ENCODE results near the gene GPSM3.
"Not testable (repeated sequence)": the region's sequence is repeated elsewhere in the genome, so short reads cannot be mapped to it uniquely, and the experiment has no call there.

GPSM3 gene, protein sequence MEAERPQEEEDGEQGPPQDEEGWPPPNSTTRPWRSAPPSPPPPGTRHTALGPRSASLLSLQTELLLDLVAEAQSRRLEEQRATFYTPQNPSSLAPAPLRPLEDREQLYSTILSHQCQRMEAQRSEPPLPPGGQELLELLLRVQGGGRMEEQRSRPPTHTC

DNA sequence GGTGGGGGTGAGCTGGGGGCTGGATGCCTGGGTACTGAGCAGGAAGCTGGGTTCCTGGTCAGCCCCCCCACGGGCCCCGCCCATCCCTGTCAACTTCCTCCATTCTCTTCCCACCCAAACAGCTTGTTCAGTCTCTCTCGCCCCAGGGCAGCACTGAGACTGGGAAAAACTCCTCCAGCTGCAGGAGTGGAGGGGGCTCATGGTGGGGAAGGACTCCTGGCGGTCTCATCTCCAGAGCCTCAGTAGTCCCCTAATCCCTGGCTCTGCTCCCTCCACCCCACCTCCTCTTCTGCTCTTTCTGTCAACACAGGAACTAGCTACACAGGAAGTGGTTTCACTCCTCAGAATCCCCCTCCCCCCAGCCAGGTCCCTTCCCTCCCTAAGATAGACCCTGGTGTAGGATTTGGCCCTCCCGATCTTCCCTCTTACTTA, at the start of gene GPSM3:
Gene GPSM3 (minus strand): TSS at position 36 of the 432 bp plus-strand sequence. CDS start 130 bp downstream, outside the sequence.
- DNase-seq (ENCODE audit: low read depth) = no peak

DNA sequence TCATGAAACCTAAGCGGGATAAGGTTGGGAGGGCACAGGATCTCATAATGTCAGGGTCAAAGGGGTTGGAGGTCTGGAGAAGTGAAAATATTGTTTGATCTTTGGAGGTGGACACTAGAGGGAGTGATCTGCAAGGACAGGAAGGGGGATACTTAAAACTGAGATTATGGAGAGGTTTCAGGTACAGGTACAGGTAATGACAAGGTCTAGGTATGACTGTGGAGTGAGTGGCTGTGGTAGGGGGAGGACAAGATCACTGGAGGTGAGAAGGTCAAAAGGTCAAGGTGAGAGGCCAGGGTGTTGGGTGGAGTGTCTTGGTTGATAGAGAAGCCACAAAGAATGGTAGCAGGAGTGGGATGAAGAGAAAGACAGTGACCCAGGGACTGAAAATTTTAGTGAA, 48.2 kb upstream of the GPSM3 start:
- DNase-seq (ENCODE audit: low read depth) = no peak

DNA sequence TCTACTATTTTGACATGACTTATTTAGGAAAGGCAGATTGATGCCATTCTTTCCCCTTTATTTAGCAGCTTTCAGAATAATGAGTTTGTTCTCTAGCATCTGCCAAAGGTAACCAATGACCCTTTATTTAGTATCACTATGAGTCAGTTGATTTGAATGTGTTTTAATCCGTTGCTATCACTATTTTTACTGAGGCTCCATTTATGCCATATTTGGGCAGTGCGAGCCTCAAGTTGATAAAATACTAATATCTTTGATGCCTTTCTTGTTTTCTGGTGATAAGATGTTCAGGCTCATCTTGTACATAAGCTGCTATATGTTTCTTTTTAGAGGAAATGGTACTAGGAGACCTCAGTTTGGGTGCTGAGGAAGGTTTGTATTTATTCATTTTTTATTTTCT, 47.0 kb upstream of the GPSM3 start:
- DNase-seq (ENCODE audit: low read depth) = no peak

DNA sequence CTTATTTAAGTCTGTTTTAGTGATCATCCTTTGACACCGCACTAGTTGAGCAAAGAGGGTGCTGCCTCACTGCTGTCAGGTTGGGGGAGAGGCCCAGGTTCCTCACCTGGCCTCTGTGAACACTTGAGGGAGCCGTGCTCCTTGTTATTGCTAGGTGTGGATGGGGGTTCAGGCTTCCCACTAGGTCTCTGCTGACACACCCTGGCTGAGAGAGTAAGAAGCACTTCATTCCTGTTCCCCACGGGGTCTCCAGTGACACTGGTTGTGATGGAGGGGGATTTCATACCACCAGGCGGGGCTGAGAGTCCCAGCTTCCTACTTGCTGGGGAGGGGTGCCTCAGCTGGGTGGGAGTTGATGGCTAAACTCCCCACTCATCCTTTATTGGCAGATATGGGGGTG, 42.5 kb upstream of the GPSM3 start:
- no peak for DNase-seq (ENCODE audit: low read depth)

DNA sequence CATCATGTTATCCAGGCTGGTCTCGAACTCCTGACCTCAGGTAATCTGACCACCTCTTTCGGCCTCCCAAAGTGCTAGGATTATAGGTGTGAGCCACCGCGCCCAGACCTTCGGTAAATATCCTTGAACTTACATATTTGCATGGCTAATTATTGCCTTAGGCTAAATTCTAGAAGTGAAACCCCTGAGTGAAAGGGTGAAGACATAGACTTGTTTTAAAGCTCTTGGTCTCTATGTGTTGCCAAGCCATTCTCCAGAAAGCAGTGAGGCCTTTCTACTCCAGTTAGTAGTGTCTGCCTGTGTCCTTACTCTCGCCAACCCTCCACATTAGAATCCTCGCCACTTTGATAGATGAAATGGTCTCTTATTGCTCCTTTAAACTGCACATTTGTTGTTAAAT, 34.0 kb upstream of the GPSM3 start:
- DNase-seq (ENCODE audit: low read depth) = no peak

DNA sequence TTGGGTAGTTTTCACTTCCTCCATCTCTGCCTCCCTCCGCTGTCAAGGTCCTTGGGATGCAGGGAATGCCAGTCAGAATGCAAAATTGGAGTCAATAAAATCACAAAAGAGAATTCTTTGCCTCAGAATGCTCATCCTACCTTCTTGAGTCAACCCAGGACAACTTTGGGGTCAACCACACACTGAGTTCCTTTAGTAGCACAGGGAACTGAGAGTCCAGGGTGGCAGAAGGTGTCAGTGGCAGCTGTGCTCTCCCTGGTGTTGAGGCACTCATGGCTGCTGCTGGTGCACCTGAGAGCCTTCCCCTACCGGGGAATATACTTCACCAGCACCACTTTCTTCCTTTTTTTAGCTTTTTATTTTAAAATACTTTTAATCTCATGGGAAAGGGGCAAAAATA, 32.3 kb upstream of the GPSM3 start:
- DNase-seq (ENCODE audit: low read depth) = no peak

DNA sequence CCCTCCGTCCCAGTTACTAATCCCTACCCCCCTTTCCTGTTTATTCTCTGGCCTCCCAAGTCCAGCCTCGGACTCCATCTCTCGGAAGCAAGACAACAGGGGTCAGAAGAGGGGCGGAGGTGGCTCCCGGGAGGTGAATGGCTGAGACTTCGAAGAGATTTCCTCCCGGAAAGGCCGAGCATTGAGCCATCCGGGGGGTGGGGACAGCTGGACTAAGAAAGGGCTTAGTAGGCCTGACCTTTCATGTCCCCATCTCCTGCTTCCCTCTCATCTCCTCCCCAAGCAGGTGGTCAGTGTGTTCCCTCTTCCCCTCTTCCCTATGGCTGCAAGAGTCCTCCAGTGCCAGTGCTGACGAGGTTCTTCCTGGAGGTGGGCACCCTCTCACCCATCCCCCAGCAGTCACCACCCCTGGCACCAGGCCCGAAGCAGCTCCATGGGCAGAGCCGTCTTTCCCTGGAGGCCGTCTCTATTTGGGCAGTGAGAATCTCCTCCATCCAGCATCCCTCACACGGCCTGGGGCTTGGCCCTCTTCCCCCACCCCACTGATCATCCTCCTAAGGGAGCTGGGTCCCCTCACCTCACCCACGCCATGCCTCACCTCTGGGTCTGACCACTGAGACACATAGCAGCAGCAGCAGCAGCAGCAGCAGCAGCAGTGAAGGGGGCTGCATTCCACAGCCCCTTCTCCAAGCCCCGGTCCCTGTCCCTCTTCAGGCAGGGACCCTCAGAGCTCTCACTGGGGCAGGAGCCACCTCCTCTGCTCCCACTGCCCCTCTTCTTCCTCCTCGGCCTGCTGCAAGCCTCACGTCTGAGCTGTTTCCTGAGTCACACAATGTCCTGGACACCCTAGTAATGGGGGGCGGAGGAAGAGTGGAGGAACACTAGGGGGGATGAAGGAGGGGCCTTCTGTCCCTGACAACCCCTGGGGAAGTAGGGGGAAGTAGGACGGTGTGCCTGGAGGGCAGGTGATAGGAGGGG, 31.1 kb upstream of the GPSM3 start, which contains the start of gene NOTCH4:
Gene NOTCH4 (minus strand): TSS at position 810 of the 978 bp plus-strand sequence. CDS start 139 bp downstream, at position 671.
- DNase-seq (ENCODE audit: low read depth) = no peak

DNA sequence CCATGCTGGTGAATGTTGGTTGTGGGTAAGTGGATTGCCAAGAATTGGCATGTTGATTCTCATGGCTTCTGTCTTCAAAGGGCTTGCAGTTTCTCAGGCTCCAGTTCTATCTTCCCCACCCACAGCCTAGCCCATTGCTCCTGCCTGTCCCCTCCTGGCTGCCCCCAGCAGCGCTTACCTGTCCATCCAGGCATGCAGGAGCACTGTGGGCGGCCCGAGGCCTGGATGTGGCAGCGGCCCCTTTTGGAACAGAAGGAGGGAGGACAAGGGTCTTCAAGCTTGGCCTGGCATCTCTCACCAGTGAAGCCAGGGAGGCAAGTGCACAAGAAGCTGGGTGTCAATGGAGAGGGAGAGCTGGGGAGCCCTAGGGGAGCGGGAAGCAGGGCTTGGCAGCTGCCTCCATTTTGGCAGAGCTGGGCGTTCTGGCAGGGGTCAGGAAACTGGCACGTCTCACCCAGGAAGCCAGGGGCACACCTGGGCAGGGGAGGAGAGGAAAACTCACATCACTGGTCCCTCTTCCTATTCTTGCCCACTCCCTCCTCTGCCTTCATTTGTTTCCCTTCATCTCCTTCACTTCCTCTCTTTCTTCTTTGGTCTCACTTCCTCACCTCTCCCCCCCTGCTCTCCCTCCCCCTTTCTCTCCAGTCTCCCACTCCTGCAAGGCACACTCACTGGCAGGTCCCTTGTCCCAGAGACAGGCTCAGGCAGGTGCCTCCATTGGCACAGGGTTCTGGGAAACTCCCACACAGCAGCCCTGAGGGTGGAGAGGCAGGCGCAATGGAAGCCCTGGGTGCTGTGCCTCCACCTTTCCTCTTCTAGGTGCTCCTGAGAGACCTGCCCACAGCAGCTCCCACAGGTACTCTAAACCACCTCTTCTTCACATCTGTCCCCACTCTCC, 30.1 kb upstream of the GPSM3 start:
- no peak for DNase-seq (ENCODE audit: low read depth)

DNA sequence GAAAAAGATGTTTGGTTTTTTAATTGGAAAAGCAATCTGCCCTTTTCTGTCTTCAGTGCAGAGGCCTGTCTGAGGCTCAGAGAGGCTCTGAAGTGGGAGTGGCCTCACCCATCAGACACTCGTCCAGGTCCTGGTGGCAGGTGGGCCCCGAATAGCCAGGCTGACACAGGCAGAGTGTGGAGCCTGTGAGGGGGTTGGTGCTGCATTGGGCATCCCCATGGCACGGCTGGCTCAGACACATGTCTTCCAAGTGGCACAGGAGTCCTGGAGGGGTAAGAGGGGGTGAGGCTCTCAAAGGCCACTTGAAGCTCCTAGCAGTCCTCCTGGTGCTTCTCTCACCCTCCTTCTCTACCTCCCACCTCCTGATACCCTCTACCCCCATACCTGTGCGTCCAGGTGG, 27.6 kb upstream of the GPSM3 start:
- no peak for DNase-seq (ENCODE audit: low read depth)

DNA sequence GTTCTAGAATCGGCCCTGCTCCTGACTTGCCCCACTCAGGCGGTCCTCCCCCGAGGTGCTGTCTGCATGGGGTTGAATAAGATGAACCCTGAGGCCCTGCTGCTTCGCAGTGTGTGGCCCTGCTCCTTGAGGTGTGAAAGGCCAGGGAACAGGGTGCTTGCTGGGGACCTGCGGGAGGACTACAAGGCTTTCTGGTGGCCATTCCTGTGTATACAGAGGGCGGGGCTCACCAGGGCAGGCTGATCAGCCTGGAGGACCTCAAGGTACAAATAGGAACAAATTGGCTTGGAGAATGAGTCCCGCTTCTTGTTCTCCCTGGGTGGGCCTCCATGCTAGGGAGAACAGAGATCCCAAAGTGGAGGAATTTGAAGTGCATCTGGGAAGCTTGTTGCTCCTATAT, 25.7 kb upstream of the GPSM3 start:
- no peak for DNase-seq (ENCODE audit: low read depth)

DNA sequence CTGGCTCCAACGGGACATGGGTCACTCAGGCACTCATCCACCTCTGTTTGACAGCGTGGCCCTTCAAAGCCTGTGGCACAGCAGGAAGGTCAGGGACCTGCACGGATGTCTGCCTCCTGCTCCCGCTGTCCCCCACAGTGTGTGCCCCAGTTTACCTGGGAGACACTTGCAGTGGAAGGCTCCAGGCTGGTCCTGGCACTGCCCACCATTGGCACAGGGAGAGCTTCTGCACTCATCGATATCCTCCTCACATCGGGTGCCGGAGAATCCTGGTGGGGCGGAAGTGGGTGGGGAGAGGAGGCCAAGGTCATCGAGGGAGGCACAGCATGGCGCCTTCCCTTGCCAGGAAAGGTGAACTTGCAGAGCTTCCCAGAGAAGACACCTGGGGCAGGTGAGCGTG, 24.6 kb upstream of the GPSM3 start:
- DNase-seq (ENCODE audit: low read depth) = no peak

DNA sequence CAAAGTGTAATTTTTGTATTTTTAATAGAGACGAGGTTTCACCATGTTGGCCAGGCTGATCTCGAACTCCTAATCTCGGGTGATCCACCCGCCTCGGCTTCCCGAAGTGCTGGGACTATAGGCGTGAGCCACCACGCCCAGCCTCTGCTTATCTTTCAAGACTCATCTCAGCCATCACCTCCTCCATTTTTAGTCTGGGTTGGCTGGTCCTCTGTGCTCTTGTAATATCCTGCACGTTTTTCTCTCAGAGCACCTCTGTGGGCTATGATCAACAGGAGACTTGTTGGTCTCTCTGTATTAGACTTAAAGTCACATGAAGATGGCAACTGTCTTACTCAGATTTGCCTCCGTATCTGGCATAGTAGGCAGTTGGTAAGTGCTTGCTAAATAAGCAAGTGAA, 23.8 kb upstream of the GPSM3 start:
- no peak for DNase-seq (ENCODE audit: low read depth)

DNA sequence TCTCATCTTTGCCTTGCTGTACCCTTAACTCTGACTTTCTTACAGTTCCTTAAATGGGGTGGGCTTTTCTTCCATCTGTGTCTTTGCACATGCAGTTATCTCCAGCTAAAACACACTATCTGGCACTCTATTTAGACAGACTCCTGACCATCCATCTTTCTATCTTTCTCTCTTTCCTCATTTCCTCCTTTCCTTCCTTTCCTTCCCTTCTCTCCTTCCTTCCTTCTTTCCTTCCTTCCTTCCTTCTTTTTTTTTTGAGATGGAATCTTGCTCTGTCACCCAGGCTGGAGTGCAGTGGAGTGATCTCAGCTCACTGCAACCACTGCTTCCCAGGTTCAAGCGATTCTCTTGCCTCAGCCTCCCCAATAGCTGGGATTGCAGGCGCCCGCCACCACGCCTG, 23.2 kb upstream of the GPSM3 start:
- no peak for DNase-seq (ENCODE audit: low read depth)

DNA sequence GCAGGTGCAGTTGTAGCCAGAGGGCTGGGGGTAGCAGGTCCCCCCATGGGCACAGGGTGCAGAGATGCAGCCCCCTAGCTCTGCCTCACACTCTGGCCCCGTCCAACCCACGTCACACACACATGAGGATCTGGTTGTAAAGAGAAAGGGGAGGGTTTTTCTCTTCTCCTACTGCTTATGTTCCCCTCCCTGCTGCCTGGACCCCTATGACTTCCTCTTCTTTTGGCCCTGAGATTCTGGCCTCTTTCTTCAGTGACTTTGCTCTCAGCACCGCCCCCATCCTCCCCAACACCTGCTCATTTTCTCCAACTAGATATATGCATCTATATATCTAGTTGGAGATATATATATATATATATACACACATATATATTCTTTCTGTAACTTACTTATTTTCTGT, 21.7 kb upstream of the GPSM3 start:
- DNase-seq (ENCODE audit: low read depth) = no peak

DNA sequence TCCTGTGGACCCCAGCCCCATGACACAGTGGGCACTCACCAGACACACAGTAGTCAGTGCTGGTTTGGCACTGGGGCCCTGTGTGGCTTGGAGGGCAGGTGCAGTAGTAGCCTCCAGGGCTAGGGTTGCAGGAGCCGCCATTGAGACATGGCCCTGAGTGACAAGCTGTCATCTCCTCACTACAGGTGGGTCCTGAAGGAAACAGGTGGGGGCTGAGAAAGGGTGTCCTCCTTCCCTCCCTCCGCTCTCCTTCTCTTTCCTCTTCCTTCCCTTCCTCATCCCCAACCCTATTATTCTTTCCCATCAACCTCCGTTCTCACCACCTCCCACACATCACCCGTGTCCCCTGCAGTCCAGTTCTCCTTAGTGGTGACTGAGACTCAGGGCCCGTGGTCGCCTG, 21.2 kb upstream of the GPSM3 start:
- no peak for DNase-seq (ENCODE audit: low read depth)

DNA sequence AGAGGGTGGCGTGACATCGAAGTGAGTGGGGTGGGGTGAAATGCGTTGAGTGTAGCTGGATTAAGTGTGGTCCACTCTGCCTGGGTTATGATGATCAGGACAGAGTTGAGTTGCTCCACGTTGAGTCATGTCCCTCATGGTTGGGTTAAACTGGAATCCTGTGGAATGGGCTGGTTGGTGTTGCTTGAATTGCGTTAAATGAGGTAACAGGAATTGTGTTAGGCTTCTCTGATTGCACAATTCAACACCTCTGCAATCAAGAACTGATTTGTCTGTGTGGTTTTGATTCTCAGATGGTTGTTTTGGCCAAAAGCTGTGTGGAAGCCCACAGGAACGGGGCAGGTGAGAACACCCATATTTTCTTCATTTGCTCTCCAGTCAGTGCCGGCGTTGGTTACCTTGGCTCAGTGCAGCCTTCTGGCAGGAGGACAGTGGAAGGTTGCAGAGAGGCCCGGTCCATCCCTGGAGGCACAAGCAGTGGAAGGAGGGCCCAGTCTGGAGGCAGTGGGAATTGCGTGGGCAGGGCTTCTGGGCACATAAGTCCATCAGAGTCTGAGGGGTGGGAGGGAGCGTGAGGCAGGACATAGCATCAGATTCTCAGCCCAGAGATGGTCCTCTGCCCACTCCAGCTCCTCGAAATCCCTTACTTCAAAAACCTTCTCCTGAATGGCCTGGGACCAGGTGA, 19.8 kb upstream of the GPSM3 start:
- no peak for DNase-seq (ENCODE audit: low read depth)

DNA sequence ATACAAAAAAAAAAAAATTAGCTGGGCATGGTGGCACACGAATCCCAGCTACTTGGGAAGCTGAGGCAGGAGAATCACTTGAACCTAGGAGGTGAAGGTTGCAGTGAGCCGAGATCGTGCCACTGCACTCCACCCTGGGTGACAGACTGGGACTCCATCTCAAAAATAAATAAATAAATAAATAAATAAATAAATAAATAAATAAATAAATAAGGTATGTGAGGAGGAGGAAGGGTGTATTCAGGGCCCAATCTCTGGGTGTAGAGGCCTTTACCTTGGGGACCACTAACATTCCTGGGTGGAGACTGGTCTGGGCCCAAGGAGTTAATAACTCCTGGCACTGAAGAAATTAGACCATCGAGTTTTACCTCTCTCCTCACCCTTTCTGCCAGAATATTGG, 19.0 kb upstream of the GPSM3 start:
- not testable (repeated sequence) for DNase-seq (ENCODE audit: low read depth)

DNA sequence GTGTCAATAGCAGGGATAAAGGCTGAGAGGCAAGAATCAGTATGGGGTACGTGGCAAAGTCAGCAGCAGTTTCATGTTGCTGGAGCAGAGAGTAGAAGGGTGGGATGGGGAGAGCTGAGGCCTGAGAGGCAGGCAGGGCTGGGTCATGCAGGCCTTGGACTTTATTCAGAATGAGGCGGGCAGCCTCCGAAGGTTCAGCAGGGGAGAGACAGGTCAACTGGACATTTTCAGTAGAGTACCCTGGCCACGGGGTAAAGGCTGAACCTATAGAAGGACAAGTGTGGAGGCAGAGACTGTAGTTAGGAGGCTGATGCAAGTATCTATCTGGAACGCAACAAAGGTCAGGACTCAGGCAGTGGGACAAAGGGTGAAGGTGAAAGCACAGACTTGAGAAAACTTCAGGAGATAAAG, 17.8 kb upstream of the GPSM3 start:
- DNase-seq (ENCODE audit: low read depth) = no peak

DNA sequence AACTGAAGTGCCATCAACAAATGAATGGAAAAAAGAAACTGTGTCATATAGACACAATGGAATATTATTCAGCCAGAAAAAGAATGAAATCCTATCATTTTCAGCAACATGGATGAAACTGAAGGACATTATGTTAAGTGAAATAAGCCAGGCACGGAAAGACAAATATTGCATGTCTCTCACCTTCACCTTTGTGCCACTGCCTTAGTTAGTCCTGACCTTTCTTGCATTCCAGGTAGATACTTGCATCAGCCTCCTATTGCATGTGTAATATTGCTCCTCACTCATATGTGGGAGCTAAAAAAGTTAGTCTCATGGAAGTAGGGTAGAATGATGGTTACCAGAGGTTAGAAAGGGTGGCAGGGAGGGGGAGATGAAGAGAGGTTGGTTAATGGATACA, 16.6 kb upstream of the GPSM3 start:
- DNase-seq (ENCODE audit: low read depth) = no peak

DNA sequence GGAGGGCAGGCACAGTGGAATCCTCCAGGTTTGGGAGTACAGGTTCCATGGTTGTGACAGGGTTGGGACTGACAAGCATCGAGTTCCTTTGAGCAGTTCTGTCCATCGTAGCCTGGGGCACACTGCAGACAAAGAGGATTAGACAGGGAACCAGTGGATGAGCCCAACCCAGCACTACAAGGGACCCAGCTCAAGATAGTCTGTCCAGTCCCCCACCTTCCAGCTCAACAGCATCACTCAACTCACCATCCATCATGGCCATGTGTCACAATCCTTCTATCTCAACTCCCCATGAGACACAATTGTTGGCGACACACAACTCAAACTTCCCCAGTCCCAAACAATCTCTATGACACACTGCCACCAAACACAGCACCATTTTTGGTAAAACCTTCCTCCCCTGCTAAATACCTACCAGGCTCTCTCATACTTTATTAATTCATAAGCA, 11.8 kb upstream of the GPSM3 start:
- no peak for DNase-seq (ENCODE audit: low read depth)

DNA sequence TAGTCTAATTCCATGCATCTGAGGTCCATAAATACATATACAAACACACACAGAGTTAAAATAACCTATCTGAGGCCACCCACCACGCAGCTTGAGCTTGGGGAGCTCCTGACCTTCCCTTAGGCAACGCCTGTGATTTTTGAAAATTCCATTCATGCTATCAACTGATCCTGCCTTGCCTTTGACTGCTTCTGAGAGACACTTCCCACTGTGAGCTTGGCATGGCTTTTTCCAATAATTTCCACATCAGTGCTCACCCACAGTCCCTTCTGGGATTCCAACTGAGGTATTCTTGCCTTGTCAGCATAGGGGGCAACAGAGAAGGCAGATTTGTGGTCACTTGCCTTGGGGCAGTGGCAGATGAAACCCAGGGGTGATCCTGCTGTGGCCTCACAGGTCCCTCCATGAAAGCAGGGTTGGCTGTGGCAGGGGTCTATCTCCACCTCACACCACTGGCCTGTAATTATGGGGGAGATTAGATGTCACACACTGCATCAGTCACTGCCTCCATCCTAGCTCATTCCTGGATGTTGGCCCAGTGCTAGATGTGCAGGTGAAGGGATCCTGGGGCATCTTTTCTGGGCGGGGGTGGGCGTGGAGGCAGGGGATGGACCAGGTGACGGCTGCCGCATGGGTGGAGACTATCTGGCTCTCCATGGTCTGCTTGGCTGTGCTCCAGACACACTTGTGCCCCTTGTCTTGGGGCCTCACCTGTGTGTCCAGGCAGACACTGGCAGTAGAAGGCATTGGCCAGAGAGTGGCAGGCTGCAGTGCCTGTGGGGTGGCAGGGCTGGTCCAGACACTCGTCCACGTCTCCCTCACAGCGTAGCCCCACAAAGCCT, 11.2 kb upstream of the GPSM3 start:
- no peak for DNase-seq (ENCODE audit: low read depth)

Data from stimulated activated CD8-positive, alpha-beta memory T cell treated with anti-CD3 and anti-CD28 coated beads, Interleukin-4, amount 100 ng/mL, for 24 hours (primary cell).